B cell (primary cell): ENCODE measurements around the gene TRAF5. TPM values are rescaled to one million over a fixed set of nuclear protein-coding genes. Genes with fewer than 3 reads are reported as not detected.

Experiments
- ATAC-seq: fragments of 200-7000 bp; cut with Tn5 transposase; one replicate; pipeline ENCODE4 v1.10.0; 2021; ENCODE audit warnings: low read depth, mild to moderate bottlenecking, moderate number of reproducible peaks, moderate library complexity
- CTCF ChIA-PET: fragments of 350-600 bp; sonication (Branson Sonifier 250); formaldehyde crosslinking; loops from one replicate; lab custom pipeline; 2021; ENCODE audit warnings: antibody characterized with exemption, inconsistent platforms; lab: Charles Lee
- POLR2A ChIA-PET: fragments of 350-600 bp; sonication (Branson Sonifier 250); formaldehyde crosslinking; loops from one replicate; lab custom pipeline; 2021; ENCODE audit warnings: antibody characterized with exemption; lab: Charles Lee
- DNase-seq: peaks from one replicate; pipeline ENCODE4 v3.0.0; 2013
- H2AFZ ChIP-seq: 2 replicates; pipeline ENCODE4 v1.6.1; 2012; ENCODE audit warnings: mild to moderate bottlenecking, low read depth, low read length; ENCODE audit not compliant: insufficient read depth, poor library complexity, severe bottlenecking
- H3K27ac ChIP-seq, 2 donors: 1 replicate in 1 of 2; 2 replicates in 1 of 2; pipeline ENCODE4 v1.5.1; 2012 to 2013; ENCODE audit warnings: low read length in 2 of 2, mild to moderate bottlenecking in 2 of 2, moderate library complexity in 1 of 2
- H3K27me3 ChIP-seq, 4 experiments: fragments of 200-600 bp in 1 of 4; sonication (generic) in 1 of 4; replicated peaks in 1 of 4; 1 replicate in 2 of 4; 2 replicates in 2 of 4; pipeline versions ENCODE4 v1.6.1 to v1.7.0; 2013 to 2016; ENCODE audit warnings: low read length in 3 of 4, mild to moderate bottlenecking in 2 of 4, mixed read lengths in 1 of 4, moderate library complexity in 1 of 4; ENCODE audit not compliant: insufficient read depth in 4 of 4, control insufficient read depth in 3 of 4; ENCODE audit errors: control extremely low read depth in 1 of 4
- H3K36me3 ChIP-seq, 2 experiments: replicated peaks in 1 of 2; 1 replicate in 1 of 2; 2 replicates in 1 of 2; pipeline versions ENCODE4 v1.6.1 to v1.7.1; 2013; ENCODE audit warnings: low read length in 1 of 2; ENCODE audit not compliant: insufficient read depth in 2 of 2, control insufficient read depth in 1 of 2; ENCODE audit errors: control extremely low read depth in 1 of 2, extremely low read depth in 1 of 2
- H3K4me1 ChIP-seq, 2 donors: fragments of 200-600 bp in 1 of 2; sonication (generic) in 1 of 2; 1 replicate in 1 of 2; 2 replicates in 1 of 2; pipeline versions ENCODE4 v1.5.1 to v1.6.1; 2013 to 2017; ENCODE audit warnings: low read length in 2 of 2; ENCODE audit not compliant: control insufficient read depth in 2 of 2, insufficient read depth in 2 of 2
- H3K4me2 ChIP-seq: replicated peaks from 2 replicates; pipeline ENCODE3; 2012; ENCODE audit warnings: mild to moderate bottlenecking, low read depth, low read length; ENCODE audit not compliant: poor library complexity, severe bottlenecking
- H3K4me3 ChIP-seq, 5 experiments: fragments of 200-600 bp in 1 of 5; sonication (generic) in 1 of 5; 1 replicate in 3 of 5; 2 replicates in 2 of 5; pipeline versions ENCODE4 v1.5.1 to v1.7.0; 2011 to 2016; ENCODE audit warnings: low read length in 4 of 5, mild to moderate bottlenecking in 4 of 5, low read depth in 2 of 5, control low read depth in 1 of 5, moderate library complexity in 1 of 5; ENCODE audit not compliant: insufficient read depth in 1 of 5; ENCODE audit errors: control extremely low read depth in 1 of 5, extremely low read depth in 1 of 5
- H3K79me2 ChIP-seq: fragments of 200-600 bp; sonication (generic); one replicate; pipeline ENCODE4 v1.6.0; 2016; ENCODE audit warnings: low read length; ENCODE audit not compliant: control insufficient read depth, insufficient read depth
- H3K9ac ChIP-seq: fragments of 200-600 bp; sonication (generic); 2 replicates; pipeline ENCODE4 v1.6.1; 2017; ENCODE audit warnings: mild to moderate bottlenecking, low read length, moderate library complexity
- H3K9me3 ChIP-seq, 3 donors: one replicate each; pipeline versions ENCODE4 v1.6.1 to v1.7.1; 2013; ENCODE audit warnings: low read length in 2 of 3; ENCODE audit not compliant: control insufficient read depth in 2 of 3, insufficient read depth in 1 of 3; ENCODE audit errors: control extremely low read depth in 1 of 3
- H4K20me1 ChIP-seq: 2 replicates; pipeline ENCODE4 v1.6.0; 2012; ENCODE audit warnings: mild to moderate bottlenecking, low read length; ENCODE audit not compliant: insufficient read depth, control insufficient read depth, poor library complexity, severe bottlenecking
- H3K27ac Mint-ChIP-seq: one replicate; pipeline ENCODE4 v1.8.0; 2021; ENCODE audit warnings: mixed read lengths
- H3K27me3 Mint-ChIP-seq: one replicate; pipeline ENCODE4 v1.8.0; 2021; ENCODE audit warnings: mixed read lengths
- H3K4me1 Mint-ChIP-seq: one replicate; pipeline ENCODE4 v1.8.0; 2021; ENCODE audit warnings: mixed read lengths
- H3K4me3 Mint-ChIP-seq: one replicate; pipeline ENCODE4 v1.8.0; 2021; ENCODE audit warnings: mixed read lengths
- H3K9me3 Mint-ChIP-seq: one replicate; pipeline ENCODE4 v1.8.0; 2022; ENCODE audit warnings: mixed read lengths; ENCODE audit not compliant: insufficient read depth
- EZH2 ChIP-seq: IDR thresholded peaks from 2 replicates; pipeline ENCODE4 v1.6.1; 2012; ENCODE audit warnings: borderline replicate concordance, low read depth, mild to moderate bottlenecking, moderate library complexity, low read length; ENCODE audit not compliant: insufficient read depth, poor library complexity, severe bottlenecking
- WGBS: methylation state at CpG from one replicate; pipeline ENCODE4 v1.1.5; 2013; ENCODE audit warnings: missing lambda C conversion rate; ENCODE audit not compliant: insufficient coverage; 5-methylcytosine and 5-hydroxymethylcytosine counted together
- intact Hi-C: fragments of 100-400 bp; cut with micrococcal nuclease; formaldehyde crosslinking; loops from one replicate; pipeline ENCODE4 v1.10.0; 2022
- polyA plus RNA-seq: library from polyadenylated mRNA; depleted of rRNA; stranded (reverse); fragments of >200 nt; gene quantifications from 2 replicates; pipeline ENCODE4 v1.2.3, GENCODE V29; 2012
- total RNA-seq, 2 donors: library from RNA; stranded (reverse); fragments of 120-200 nt in 1 of 2; gene quantifications; 1 replicate in 1 of 2; 2 replicates in 1 of 2; pipeline versions ENCODE4 v1.2.3 to v1.2.4, GENCODE V29; 2013 to 2022
- TF ChIP-seq, protein P1 (sequence below): fragments of 200-600 bp; IDR thresholded peaks from one replicate; pipeline ENCODE4 v1.8.0; 2022; ENCODE audit warnings: antibody characterized with exemption, mild to moderate bottlenecking

TRAF5 gene
- total and polyA plus RNA-seq, 2 donors (not counting 1 experiment from before 2014, with no cell fraction given), result 129 to 143 TPM

- ATAC-seq (peak; percentile 11), DNase-seq (no peak)
- Histone ChIP-seq H3K4me1 (peaks cover 98 to 100% of the 10 kb centered on the region in 2 donors), H2AFZ (no peak overlapping the region), H4K20me1 (peaks cover 39% of the 10 kb centered on the region), H3K27me3 (no peaks in the 10 kb centered on the region), H3K4me3 (peak overlapping the region; percentile 17 to 54 (median 39)), H3K79me2 (peaks cover 100% of the 10 kb centered on the region), H3K9ac (peak overlapping the region; percentile 63), H3K9me3 (no peaks in the 10 kb centered on the region), H3K4me2 (peak overlapping the region; percentile 80), H3K27ac (peak overlapping the region; percentile 90 to 92), H3K36me3 (peaks cover 0 to 33% of the 10 kb centered on the region in 2 experiments)
- intact Hi-C loops, result loop anchor here (1.0 to 10.0 kb wide), 4 partner anchors 9 to 991 kb away; no protein-coding TSS in a partner anchor
- H3K9me3 Mint-ChIP-seq, result no peaks in the 10 kb centered on the region
- 61% methylated on average over 3 of the region's 3 CpGs for WGBS
- peak overlapping the region; percentile 62 for H3K4me3 Mint-ChIP-seq
- no peaks in the 10 kb centered on the region for H3K27me3 Mint-ChIP-seq
- TF ChIP-seq, protein P1, sequence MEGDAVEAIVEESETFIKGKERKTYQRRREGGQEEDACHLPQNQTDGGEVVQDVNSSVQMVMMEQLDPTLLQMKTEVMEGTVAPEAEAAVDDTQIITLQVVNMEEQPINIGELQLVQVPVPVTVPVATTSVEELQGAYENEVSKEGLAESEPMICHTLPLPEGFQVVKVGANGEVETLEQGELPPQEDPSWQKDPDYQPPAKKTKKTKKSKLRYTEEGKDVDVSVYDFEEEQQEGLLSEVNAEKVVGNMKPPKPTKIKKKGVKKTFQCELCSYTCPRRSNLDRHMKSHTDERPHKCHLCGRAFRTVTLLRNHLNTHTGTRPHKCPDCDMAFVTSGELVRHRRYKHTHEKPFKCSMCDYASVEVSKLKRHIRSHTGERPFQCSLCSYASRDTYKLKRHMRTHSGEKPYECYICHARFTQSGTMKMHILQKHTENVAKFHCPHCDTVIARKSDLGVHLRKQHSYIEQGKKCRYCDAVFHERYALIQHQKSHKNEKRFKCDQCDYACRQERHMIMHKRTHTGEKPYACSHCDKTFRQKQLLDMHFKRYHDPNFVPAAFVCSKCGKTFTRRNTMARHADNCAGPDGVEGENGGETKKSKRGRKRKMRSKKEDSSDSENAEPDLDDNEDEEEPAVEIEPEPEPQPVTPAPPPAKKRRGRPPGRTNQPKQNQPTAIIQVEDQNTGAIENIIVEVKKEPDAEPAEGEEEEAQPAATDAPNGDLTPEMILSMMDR, result no peak
- TF ChIP-seq EZH2, result no peak
- ChIA-PET POLR2A (interaction anchor here (0.8 to 2.1 kb wide), 4 partner anchors 8 to 16 kb away, joined by 3 to 20 read pairs (median 3); partner anchors contain the start of gene TRAF5), CTCF (interaction anchor here (1.1 to 18.7 kb wide), 6 partner anchors 9 to 140 kb away, joined by 3 to 333 read pairs (median 8); partner anchors contain the start of gene TRAF5)
- peak overlapping the region; percentile 84 for H3K27ac Mint-ChIP-seq
- H3K4me1 Mint-ChIP-seq, result peaks cover 92% of the 10 kb centered on the region
Observed at GRCh38 chr1:211336161-211336560, 9.5 kb downstream of the TRAF5 start.

DNA sequence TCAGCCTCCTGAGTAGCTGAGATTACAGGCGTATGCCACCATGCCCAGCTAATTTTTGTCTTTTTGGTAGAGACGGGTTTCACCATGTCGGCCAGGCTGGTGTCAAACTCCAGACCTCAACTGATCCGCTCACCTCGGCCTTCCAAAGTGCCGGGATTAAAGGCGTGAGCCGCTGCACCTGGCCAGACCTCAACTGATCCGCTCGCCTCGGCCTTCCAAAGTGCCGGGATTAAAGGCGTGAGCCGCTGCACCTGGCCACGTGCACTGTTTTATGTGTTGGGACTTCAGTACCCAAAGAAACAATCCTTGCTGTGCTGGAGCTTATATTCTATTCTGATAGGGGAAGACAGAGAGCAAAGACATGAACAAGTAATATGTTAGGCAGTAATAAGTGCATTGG is 10.1 kb downstream of the TRAF5 start:
- Mint-ChIP-seq H3K9me3 (no peaks in the 10 kb centered on the region), H3K27me3 (no peaks in the 10 kb centered on the region), H3K4me3 (peak overlapping the region; percentile 62), H3K27ac (peak overlapping the region; percentile 84), H3K4me1 (peaks cover 93% of the 10 kb centered on the region)
- peaks cover 0 to 36% of the 10 kb centered on the region in 2 experiments for H3K36me3 ChIP-seq
- H3K4me1 ChIP-seq, result peaks cover 98 to 100% of the 10 kb centered on the region in 2 donors
- H3K27me3 ChIP-seq, result no peaks in the 10 kb centered on the region
- H3K79me2 ChIP-seq, result peaks cover 100% of the 10 kb centered on the region
- ATAC-seq (no peak), DNase-seq (no peak)
- CTCF ChIA-PET, result interaction anchor here (1.2 to 18.7 kb wide), 5 partner anchors 9 to 140 kb away, joined by 3 to 333 read pairs (median 12); partner anchors contain the start of gene TRAF5
- peak overlapping the region; percentile 90 to 92 for H3K27ac ChIP-seq
- 96% methylated on average over 15 of the region's 15 CpGs for WGBS
- intact Hi-C loops, result loop anchor here (1.0 to 10.0 kb wide), 4 partner anchors 9 to 992 kb away; no protein-coding TSS in a partner anchor
- H2AFZ ChIP-seq, result no peak overlapping the region
- H3K9ac ChIP-seq, result peak overlapping the region; percentile 63
- peak overlapping the region; percentile 80 for H3K4me2 ChIP-seq
- POLR2A ChIA-PET, result interaction anchor here (0.8 to 1.1 kb wide), 3 partner anchors 8 to 15 kb away, joined by 3 read pairs; no protein-coding TSS in a partner anchor
- TF ChIP-seq, protein P1, result no peak
- no peak for TF ChIP-seq EZH2
- H3K4me3 ChIP-seq, result peak overlapping the region in 1 of 5 experiments; percentile 54
- H4K20me1 ChIP-seq, result peaks cover 45% of the 10 kb centered on the region
- H3K9me3 ChIP-seq, result no peaks in the 10 kb centered on the region
